ENCODE results near the gene ABHD11. TPM values are rescaled to one million over a fixed set of nuclear protein-coding genes. Genes with fewer than 3 reads are reported as not detected.

ABHD11 gene
- total and polyA plus RNA-seq, 8 donors, result 11.6 to 112 (median 19.7) TPM

DNA sequence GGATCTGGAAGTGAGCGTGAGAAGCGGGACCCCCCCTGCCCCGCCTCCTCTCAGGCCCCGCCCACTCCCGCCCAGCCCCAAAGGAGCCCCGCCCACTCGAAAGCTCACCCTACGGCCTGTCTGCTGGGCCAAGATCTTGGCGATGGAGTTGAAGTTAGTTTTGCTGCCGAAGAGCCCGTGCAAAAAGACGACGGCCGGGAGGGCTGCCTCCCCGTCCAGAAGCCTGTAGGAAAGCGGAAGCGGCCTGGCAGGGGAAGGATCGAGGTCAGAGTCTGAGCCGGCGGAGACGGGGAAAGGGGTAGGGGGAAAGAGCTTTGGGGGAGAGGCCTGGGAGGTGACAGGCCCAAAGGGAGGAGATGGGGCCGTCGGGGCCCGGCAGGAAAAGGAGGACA, 386 bp downstream of the ABHD11 start:
- 0 to 1% (median 1%) methylated on average over 18 to 24 of the region's 24 CpGs for WGBS, 5 donors
- DNase-seq, result peak; percentile 59 to 84
- Histone ChIP-seq H3K27me3 (no peaks in the 10 kb centered on the region), H3K4me1 (peaks cover 19 to 45% (median 36%) of the 10 kb centered on the region in 4 donors), H3K27ac (peak overlapping the region; percentile 92 to 97 (median 94)), H3K36me3 (peaks cover 4 to 26% (median 22%) of the 10 kb centered on the region in 4 donors), H3K4me3 (peak overlapping the region; percentile 81 to 92 (median 81)), H3K9me3 (no peaks in the 10 kb centered on the region)
- TF ChIP-seq EP300 (IDR thresholded peaks at IDR 0.05) (no peak), POLR2A (IDR thresholded peaks at IDR 0.05) (no peak), POLR2AphosphoS5 (IDR thresholded peaks at IDR 0.05) (no peak)
- TF ChIP-seq, protein P1, sequence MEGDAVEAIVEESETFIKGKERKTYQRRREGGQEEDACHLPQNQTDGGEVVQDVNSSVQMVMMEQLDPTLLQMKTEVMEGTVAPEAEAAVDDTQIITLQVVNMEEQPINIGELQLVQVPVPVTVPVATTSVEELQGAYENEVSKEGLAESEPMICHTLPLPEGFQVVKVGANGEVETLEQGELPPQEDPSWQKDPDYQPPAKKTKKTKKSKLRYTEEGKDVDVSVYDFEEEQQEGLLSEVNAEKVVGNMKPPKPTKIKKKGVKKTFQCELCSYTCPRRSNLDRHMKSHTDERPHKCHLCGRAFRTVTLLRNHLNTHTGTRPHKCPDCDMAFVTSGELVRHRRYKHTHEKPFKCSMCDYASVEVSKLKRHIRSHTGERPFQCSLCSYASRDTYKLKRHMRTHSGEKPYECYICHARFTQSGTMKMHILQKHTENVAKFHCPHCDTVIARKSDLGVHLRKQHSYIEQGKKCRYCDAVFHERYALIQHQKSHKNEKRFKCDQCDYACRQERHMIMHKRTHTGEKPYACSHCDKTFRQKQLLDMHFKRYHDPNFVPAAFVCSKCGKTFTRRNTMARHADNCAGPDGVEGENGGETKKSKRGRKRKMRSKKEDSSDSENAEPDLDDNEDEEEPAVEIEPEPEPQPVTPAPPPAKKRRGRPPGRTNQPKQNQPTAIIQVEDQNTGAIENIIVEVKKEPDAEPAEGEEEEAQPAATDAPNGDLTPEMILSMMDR (IDR thresholded peaks at IDR 0.05), result no peak
- intact Hi-C loops (cut with DNase I; ENCODE audit: low total_unique reads), result no loop called here

DNA sequence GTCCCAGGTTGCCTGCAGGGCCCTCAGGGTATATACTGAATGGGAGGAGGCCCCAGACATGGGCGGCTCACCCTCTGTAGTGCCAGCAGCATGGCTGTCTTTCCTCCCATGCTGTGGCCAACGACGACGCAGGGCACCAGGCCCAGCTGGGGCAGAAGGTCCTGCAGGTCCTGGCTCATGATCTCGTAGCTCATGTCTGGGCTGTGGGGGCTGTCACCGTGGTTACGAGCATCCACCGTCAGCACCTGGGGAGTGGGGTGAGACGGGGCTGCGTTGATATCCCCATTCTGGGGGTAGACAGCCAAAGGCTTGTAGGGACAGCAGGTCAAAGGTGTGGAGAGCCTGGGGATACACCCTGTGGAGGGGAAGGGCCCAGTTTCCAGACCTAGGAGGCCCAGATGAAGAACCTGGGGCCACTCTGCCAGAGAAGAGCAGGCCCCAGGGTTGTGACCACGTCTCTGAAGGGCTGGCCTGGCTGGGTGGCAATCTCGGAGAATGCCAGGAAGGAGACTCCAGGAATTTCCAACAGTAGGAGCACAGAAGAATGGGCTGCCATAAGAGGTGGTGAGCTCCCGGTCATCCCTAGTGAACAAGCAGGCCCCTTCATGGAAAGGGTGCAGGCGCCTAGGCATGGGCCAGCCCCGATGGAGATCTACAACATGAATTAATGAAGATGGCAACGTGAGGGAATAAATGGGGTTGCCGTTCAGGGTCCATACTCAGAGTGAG, 947 bp downstream of the ABHD11 start:
- intact Hi-C loops (cut with DNase I; ENCODE audit: low total_unique reads), result no loop called here
- TF ChIP-seq POLR2AphosphoS5 (IDR thresholded peaks at IDR 0.05) (no peak), EP300 (IDR thresholded peaks at IDR 0.05) (no peak), POLR2A (IDR thresholded peaks at IDR 0.05) (no peak)
- TF ChIP-seq, protein P1 (IDR thresholded peaks at IDR 0.05), result no peak
- Histone ChIP-seq H3K9me3 (no peaks in the 10 kb centered on the region), H3K4me1 (peaks cover 14 to 39% (median 31%) of the 10 kb centered on the region in 4 donors), H3K36me3 (peaks cover 4 to 26% (median 22%) of the 10 kb centered on the region in 4 donors), H3K4me3 (peak overlapping the region; percentile 81 to 92 (median 81)), H3K27ac (peak overlapping the region; percentile 92 to 97 (median 94)), H3K27me3 (no peaks in the 10 kb centered on the region)
- WGBS, 5 donors, result 71 to 81% (median 74%) methylated on average over 11 to 17 of the region's 17 CpGs
- peak in 1 of 2 donors; percentile 19 for DNase-seq

DNA sequence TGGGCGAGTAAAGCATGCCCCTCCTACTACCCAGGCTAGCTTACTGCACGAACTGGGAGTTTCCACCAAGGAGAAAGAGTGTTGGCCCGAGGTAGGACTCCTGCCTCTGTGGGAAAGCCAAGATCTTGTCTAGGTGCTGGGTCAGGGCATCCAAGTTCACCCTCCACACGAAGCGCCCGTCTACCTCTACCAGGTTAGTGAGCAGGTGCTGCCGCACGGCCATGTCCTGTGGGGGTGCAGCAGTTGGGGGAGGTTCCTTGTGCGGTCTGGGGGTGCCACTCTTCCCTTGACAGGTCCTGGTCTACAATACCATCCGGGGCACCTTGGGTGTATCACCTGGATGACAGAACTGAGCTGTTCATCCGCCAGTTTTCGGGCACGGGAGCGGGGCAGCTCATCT, 1.7 kb downstream of the ABHD11 start:
- no peaks in the 10 kb centered on the region for H3K9me3 ChIP-seq
- intact Hi-C loops (cut with DNase I; ENCODE audit: low total_unique reads), result no loop called here
- H3K4me1 ChIP-seq, result peaks cover 7 to 32% (median 23%) of the 10 kb centered on the region in 4 donors
- no peak overlapping the region for H3K4me3 ChIP-seq
- WGBS, 5 donors, result 90 to 96% (median 92%) methylated on average over 13 to 14 of the region's 14 CpGs
- peak in 1 of 2 donors; percentile 20 for DNase-seq
- H3K27me3 ChIP-seq, result no peaks in the 10 kb centered on the region
- TF ChIP-seq, protein P1 (IDR thresholded peaks at IDR 0.05), result no peak
- no peak for TF ChIP-seq POLR2A (IDR thresholded peaks at IDR 0.05)
- no peak for TF ChIP-seq POLR2AphosphoS5 (IDR thresholded peaks at IDR 0.05)
- no peak for TF ChIP-seq EP300 (IDR thresholded peaks at IDR 0.05)
- H3K27ac ChIP-seq, result no peak overlapping the region
- peaks cover 4 to 26% (median 22%) of the 10 kb centered on the region in 4 donors for H3K36me3 ChIP-seq

DNA sequence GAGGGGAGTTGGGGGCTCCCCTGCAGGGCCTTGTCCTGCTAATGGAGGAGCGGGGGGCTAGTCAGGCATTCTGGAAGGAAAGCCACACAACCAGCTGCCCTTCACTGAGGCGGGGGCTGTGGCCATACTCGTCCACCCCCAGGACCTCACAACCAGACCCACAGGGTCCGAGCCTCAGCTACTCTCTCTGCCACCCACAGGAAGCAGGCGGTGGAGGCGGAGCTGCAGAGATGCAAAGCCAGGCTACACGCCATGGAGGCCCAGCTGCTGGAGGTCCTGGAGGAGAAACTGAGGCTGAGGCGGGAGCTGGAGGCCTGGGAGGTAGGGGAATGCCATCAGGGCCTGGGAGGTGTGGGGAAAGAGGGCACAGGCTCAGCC, 3.1 kb downstream of the ABHD11 start:
- no peak for DNase-seq
- TF ChIP-seq, protein P1 (IDR thresholded peaks at IDR 0.05), result no peak
- TF ChIP-seq POLR2A (IDR thresholded peaks at IDR 0.05) (no peak), EP300 (IDR thresholded peaks at IDR 0.05) (no peak), POLR2AphosphoS5 (IDR thresholded peaks at IDR 0.05) (no peak)
- Histone ChIP-seq H3K36me3 (peaks cover 4 to 26% (median 22%) of the 10 kb centered on the region in 4 donors), H3K4me1 (peaks cover 7 to 30% (median 23%) of the 10 kb centered on the region in 4 donors), H3K9me3 (no peaks in the 10 kb centered on the region), H3K27ac (peak overlapping the region in 2 of 5 donors; percentile 67 to 78), H3K4me3 (no peak overlapping the region), H3K27me3 (no peaks in the 10 kb centered on the region)
- WGBS, 5 donors, result 83 to 96% (median 93%) methylated on average over 8 of the region's 8 CpGs
- intact Hi-C loops (cut with DNase I; ENCODE audit: low total_unique reads), result no loop called here
